GM12892 (cell line): Measurements from ENCODE around the gene FNBP1.

ENCODE experiments used
- POLR2A ChIP-seq: IDR thresholded peaks from 2 replicates; pipeline ENCODE4 v1.6.1; 2011; ENCODE audit warnings: low read depth, low read length, control low read depth
- POLR2AphosphoS5 ChIP-seq: IDR thresholded peaks from 2 replicates; pipeline ENCODE4 v1.6.1; 2011; ENCODE audit warnings: low read depth, low read length, control low read depth
- TAF1 ChIP-seq: IDR thresholded peaks from 2 replicates; pipeline ENCODE4 v1.6.1; 2011; ENCODE audit warnings: low read depth, mild to moderate bottlenecking, control low read depth, low read length, borderline replicate concordance

- TF ChIP-seq POLR2AphosphoS5 (no peak), POLR2A (no peak), TAF1 (no peak)
Observed at GRCh38 chr9:129906298-129906697, 136.7 kb downstream of the FNBP1 start.
